WTC11 (cell line): ENCODE results near the gene C19orf25. TPM values are rescaled to one million over a fixed set of nuclear protein-coding genes. Genes with fewer than 3 reads are reported as not detected.
A peak's percentile ranks its signal among the peaks of the same experiment; 100 is the strongest.

Experiments used
- ATAC-seq: fragments of 200-7000 bp; cut with Tn5 transposase; 2 replicates; pipeline ENCODE4 v1.10.0; 2021; ENCODE audit warnings: mild to moderate bottlenecking, moderate library complexity
- CTCF ChIA-PET: fragments of 300-600 bp; sonication (Branson Sonifier 250); formaldehyde crosslinking; loops from one replicate; lab custom pipeline; 2021; ENCODE audit warnings: antibody characterized with exemption; lab: Charles Lee
- POLR2A ChIA-PET: fragments of 350-600 bp; sonication (Branson Sonifier 250); formaldehyde crosslinking; loops from one replicate; lab custom pipeline; 2021; ENCODE audit warnings: antibody characterized with exemption; lab: Charles Lee
- DNase-seq: peaks from one replicate; pipeline ENCODE4 v3.0.0; 2021; ENCODE audit warnings: low spot score
- H3K27ac Mint-ChIP-seq: 2 replicates; pipeline ENCODE4 v1.8.0; 2021; ENCODE audit warnings: mixed read lengths
- H3K27me3 Mint-ChIP-seq: 2 replicates; pipeline ENCODE4 v1.8.0; 2021; ENCODE audit warnings: low read depth, mild to moderate bottlenecking, moderate library complexity, mixed read lengths
- H3K36me3 Mint-ChIP-seq: 2 replicates; pipeline ENCODE4 v1.8.0; 2021; ENCODE audit warnings: mixed read lengths
- H3K4me1 Mint-ChIP-seq: 2 replicates; pipeline ENCODE4 v1.8.0; 2022; ENCODE audit warnings: mixed read lengths
- H3K4me3 Mint-ChIP-seq: 2 replicates; pipeline ENCODE4 v1.8.0; 2021; ENCODE audit warnings: mild to moderate bottlenecking, moderate library complexity, mixed read lengths
- H3K9me3 Mint-ChIP-seq: 2 replicates; pipeline ENCODE4 v1.8.0; 2021; ENCODE audit warnings: mixed read lengths
- CBFB ChIP-seq: sonication (generic); formaldehyde crosslinking; IDR thresholded peaks from 2 replicates; pipeline ENCODE4 v1.8.1; 2022; ENCODE audit warnings: mild to moderate bottlenecking, low read depth, missing genetic modification reagents
- ELF4 ChIP-seq: sonication (generic); formaldehyde crosslinking; IDR thresholded peaks from 2 replicates; pipeline ENCODE4 v1.8.1; 2022; ENCODE audit warnings: low read depth, mild to moderate bottlenecking, moderate library complexity, missing genetic modification reagents
- FOXK1 ChIP-seq: sonication (generic); formaldehyde crosslinking; IDR thresholded peaks from 2 replicates; pipeline ENCODE4 v1.8.0; 2022; ENCODE audit warnings: mild to moderate bottlenecking, moderate library complexity, missing genetic modification reagents
- FOXP1 ChIP-seq: sonication (generic); formaldehyde crosslinking; IDR thresholded peaks from 2 replicates; pipeline ENCODE4 v1.8.0; 2022; ENCODE audit warnings: missing genetic modification reagents, mild to moderate bottlenecking, moderate library complexity, borderline replicate concordance
- MYBL2 ChIP-seq: sonication (generic); formaldehyde crosslinking; IDR thresholded peaks from 2 replicates; pipeline ENCODE4 v1.8.1; 2023; ENCODE audit warnings: mild to moderate bottlenecking, moderate library complexity, missing genetic modification reagents
- NFYB ChIP-seq: sonication (generic); formaldehyde crosslinking; conservative IDR thresholded peaks from 2 replicates; pipeline ENCODE4 v1.8.0; 2022; ENCODE audit warnings: low read depth, missing genetic modification reagents
- NR2C2 ChIP-seq: sonication (generic); formaldehyde crosslinking; IDR thresholded peaks from 2 replicates; pipeline ENCODE4 v1.8.0; 2022; ENCODE audit warnings: mild to moderate bottlenecking, missing genetic modification reagents
- OVOL2 ChIP-seq: fragments of 250-450 bp; sonication (Bioruptor Pico); IDR thresholded peaks from 2 replicates; pipeline ENCODE4 v1.9.0; 2021; ENCODE audit warnings: mild to moderate bottlenecking, borderline replicate concordance
- PRRX2 ChIP-seq: fragments of 250-450 bp; sonication (Bioruptor Pico); IDR thresholded peaks from 2 replicates; pipeline ENCODE4 v1.8.0; 2021; ENCODE audit warnings: mild to moderate bottlenecking
- SP1 ChIP-seq: sonication (generic); formaldehyde crosslinking; conservative IDR thresholded peaks from 2 replicates; pipeline ENCODE4 v1.8.1; 2022; ENCODE audit warnings: missing genetic modification reagents
- ZNF416 ChIP-seq: fragments of 250-450 bp; sonication (Bioruptor Pico); IDR thresholded peaks from 2 replicates; pipeline ENCODE4 v1.9.0; 2021; ENCODE audit warnings: mild to moderate bottlenecking, inconsistent platforms
- total RNA-seq: library from RNA; stranded (reverse); gene quantifications from 3 replicates; pipeline ENCODE4 v1.2.3, GENCODE V29; 2021
- TF ChIP-seq, protein P1 (sequence below): sonication (generic); formaldehyde crosslinking; IDR thresholded peaks from 2 replicates; pipeline ENCODE4 v1.8.0; 2023; ENCODE audit warnings: mild to moderate bottlenecking, missing genetic modification reagents
- TF ChIP-seq, protein P2 (sequence below): sonication (generic); formaldehyde crosslinking; IDR thresholded peaks from 2 replicates; pipeline ENCODE4 v1.8.0; 2023; ENCODE audit warnings: missing genetic modification reagents, mild to moderate bottlenecking, borderline replicate concordance
- TF ChIP-seq, protein P3 (sequence below): sonication (generic); formaldehyde crosslinking; IDR thresholded peaks from 2 replicates; pipeline ENCODE4 v1.8.0; 2022; ENCODE audit warnings: mild to moderate bottlenecking, missing genetic modification reagents
- TF ChIP-seq, protein P4 (sequence below): fragments of 250-450 bp; sonication (Bioruptor Pico); IDR thresholded peaks from 2 replicates; pipeline ENCODE4 v1.8.0; 2021; ENCODE audit warnings: mild to moderate bottlenecking
- TF ChIP-seq, protein P5 (sequence below): sonication (generic); formaldehyde crosslinking; IDR thresholded peaks from 2 replicates; pipeline ENCODE4 v1.8.0; 2022; ENCODE audit warnings: missing genetic modification reagents
- TF ChIP-seq, protein P6 (sequence below): fragments of 250-450 bp; sonication (Bioruptor Pico); IDR thresholded peaks from 2 replicates; pipeline ENCODE4 v1.9.0; 2021; ENCODE audit warnings: mild to moderate bottlenecking

The C19orf25 gene
- total RNA-seq, 1 experiment from 2014 or later: 65.7 TPM

DNA sequence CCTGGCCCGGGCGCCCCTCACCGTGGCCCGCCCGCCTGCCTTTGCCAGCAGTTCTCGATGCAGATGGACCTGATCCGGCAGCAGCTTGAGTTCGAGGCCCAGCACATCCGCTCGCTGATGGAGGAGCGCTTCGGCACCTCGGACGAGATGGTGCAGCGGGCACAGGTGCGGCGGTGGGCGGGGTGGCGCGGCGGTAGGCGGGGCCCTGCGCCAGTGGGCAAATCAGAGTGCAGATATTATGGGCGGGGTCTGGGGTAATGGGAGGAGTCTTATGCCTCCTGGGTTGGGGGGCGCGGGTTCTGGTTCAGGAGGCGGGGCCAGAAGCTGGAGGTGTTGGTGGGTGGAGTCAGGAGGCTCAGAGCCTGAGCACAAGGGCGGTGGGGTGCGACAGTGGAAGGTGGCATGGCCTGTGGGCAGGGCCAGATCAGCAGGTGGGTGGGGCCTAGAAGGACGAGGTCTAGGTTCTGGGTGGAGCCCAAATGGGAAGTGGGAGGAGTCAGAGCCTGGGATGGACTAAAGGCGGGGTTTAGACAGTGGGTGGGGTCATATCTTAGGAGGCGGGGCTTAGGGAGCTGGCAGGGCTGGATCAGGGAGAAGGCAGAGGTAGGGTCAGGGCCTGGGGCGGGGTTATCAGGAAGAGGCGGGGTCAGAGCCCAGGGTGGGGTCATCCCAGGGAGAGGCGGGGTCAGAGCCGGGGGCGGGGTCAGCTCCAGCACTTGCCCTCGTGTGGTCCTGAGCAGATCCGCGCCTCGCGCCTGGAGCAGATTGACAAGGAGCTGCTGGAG, 23.5 kb downstream of the C19orf25 start:
- ChIA-PET POLR2A (interaction anchor here (0.6 to 2.2 kb wide), 12 partner anchors 9 to 211 kb away, joined by 3 to 10 read pairs (median 3); partner anchors contain the start of genes PCSK4 and REEP6), CTCF (interaction anchor here (0.5 to 5.2 kb wide), 27 partner anchors 9 to 702 kb away, joined by 3 to 76 read pairs (median 4); partner anchors contain the start of gene REEP6)
- H3K4me3 Mint-ChIP-seq: peak overlapping the region; percentile 47
- no peaks in the 10 kb centered on the region for H3K36me3 Mint-ChIP-seq
- no peak overlapping the region for H3K27ac Mint-ChIP-seq
- H3K27me3 Mint-ChIP-seq: peaks cover 55% of the 10 kb centered on the region
- H3K4me1 Mint-ChIP-seq: peaks cover 6% of the 10 kb centered on the region; the same call in 1 of the 2 replicates
- no peaks in the 10 kb centered on the region for H3K9me3 Mint-ChIP-seq
- TF ChIP-seq FOXK1 (CRISPR knock-in tag): 0 out of 2 replicates have a peak, but pooled peaks have one; percentile 28
- TF ChIP-seq, protein P1, sequence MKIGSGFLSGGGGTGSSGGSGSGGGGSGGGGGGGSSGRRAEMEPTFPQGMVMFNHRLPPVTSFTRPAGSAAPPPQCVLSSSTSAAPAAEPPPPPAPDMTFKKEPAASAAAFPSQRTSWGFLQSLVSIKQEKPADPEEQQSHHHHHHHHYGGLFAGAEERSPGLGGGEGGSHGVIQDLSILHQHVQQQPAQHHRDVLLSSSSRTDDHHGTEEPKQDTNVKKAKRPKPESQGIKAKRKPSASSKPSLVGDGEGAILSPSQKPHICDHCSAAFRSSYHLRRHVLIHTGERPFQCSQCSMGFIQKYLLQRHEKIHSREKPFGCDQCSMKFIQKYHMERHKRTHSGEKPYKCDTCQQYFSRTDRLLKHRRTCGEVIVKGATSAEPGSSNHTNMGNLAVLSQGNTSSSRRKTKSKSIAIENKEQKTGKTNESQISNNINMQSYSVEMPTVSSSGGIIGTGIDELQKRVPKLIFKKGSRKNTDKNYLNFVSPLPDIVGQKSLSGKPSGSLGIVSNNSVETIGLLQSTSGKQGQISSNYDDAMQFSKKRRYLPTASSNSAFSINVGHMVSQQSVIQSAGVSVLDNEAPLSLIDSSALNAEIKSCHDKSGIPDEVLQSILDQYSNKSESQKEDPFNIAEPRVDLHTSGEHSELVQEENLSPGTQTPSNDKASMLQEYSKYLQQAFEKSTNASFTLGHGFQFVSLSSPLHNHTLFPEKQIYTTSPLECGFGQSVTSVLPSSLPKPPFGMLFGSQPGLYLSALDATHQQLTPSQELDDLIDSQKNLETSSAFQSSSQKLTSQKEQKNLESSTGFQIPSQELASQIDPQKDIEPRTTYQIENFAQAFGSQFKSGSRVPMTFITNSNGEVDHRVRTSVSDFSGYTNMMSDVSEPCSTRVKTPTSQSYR (CRISPR knock-in tag): no peak
- TF ChIP-seq, protein P2, sequence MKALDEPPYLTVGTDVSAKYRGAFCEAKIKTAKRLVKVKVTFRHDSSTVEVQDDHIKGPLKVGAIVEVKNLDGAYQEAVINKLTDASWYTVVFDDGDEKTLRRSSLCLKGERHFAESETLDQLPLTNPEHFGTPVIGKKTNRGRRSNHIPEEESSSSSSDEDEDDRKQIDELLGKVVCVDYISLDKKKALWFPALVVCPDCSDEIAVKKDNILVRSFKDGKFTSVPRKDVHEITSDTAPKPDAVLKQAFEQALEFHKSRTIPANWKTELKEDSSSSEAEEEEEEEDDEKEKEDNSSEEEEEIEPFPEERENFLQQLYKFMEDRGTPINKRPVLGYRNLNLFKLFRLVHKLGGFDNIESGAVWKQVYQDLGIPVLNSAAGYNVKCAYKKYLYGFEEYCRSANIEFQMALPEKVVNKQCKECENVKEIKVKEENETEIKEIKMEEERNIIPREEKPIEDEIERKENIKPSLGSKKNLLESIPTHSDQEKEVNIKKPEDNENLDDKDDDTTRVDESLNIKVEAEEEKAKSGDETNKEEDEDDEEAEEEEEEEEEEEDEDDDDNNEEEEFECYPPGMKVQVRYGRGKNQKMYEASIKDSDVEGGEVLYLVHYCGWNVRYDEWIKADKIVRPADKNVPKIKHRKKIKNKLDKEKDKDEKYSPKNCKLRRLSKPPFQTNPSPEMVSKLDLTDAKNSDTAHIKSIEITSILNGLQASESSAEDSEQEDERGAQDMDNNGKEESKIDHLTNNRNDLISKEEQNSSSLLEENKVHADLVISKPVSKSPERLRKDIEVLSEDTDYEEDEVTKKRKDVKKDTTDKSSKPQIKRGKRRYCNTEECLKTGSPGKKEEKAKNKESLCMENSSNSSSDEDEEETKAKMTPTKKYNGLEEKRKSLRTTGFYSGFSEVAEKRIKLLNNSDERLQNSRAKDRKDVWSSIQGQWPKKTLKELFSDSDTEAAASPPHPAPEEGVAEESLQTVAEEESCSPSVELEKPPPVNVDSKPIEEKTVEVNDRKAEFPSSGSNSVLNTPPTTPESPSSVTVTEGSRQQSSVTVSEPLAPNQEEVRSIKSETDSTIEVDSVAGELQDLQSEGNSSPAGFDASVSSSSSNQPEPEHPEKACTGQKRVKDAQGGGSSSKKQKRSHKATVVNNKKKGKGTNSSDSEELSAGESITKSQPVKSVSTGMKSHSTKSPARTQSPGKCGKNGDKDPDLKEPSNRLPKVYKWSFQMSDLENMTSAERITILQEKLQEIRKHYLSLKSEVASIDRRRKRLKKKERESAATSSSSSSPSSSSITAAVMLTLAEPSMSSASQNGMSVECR: no peak
- no peak for TF ChIP-seq OVOL2 (CRISPR knock-in tag)
- TF ChIP-seq, protein P3, sequence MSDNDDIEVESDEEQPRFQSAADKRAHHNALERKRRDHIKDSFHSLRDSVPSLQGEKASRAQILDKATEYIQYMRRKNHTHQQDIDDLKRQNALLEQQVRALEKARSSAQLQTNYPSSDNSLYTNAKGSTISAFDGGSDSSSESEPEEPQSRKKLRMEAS (CRISPR knock-in tag): peak; percentile 38; the same call in 1 of the 2 replicates
- no peak for TF ChIP-seq PRRX2 (CRISPR knock-in tag)
- TF ChIP-seq ELF4 (CRISPR knock-in tag): no peak
- no peak for TF ChIP-seq MYBL2 (CRISPR knock-in tag)
- no peak for TF ChIP-seq ZNF416 (CRISPR knock-in tag)
- TF ChIP-seq, protein P4, sequence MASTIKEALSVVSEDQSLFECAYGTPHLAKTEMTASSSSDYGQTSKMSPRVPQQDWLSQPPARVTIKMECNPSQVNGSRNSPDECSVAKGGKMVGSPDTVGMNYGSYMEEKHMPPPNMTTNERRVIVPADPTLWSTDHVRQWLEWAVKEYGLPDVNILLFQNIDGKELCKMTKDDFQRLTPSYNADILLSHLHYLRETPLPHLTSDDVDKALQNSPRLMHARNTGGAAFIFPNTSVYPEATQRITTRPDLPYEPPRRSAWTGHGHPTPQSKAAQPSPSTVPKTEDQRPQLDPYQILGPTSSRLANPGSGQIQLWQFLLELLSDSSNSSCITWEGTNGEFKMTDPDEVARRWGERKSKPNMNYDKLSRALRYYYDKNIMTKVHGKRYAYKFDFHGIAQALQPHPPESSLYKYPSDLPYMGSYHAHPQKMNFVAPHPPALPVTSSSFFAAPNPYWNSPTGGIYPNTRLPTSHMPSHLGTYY (CRISPR knock-in tag): no peak
- 0 out of 2 replicates have a peak, but pooled peaks have one; percentile 18 for TF ChIP-seq NFYB (CRISPR knock-in tag)
- no peak for TF ChIP-seq CBFB (CRISPR knock-in tag)
- peak; percentile 79 for TF ChIP-seq SP1
- TF ChIP-seq, protein P5, sequence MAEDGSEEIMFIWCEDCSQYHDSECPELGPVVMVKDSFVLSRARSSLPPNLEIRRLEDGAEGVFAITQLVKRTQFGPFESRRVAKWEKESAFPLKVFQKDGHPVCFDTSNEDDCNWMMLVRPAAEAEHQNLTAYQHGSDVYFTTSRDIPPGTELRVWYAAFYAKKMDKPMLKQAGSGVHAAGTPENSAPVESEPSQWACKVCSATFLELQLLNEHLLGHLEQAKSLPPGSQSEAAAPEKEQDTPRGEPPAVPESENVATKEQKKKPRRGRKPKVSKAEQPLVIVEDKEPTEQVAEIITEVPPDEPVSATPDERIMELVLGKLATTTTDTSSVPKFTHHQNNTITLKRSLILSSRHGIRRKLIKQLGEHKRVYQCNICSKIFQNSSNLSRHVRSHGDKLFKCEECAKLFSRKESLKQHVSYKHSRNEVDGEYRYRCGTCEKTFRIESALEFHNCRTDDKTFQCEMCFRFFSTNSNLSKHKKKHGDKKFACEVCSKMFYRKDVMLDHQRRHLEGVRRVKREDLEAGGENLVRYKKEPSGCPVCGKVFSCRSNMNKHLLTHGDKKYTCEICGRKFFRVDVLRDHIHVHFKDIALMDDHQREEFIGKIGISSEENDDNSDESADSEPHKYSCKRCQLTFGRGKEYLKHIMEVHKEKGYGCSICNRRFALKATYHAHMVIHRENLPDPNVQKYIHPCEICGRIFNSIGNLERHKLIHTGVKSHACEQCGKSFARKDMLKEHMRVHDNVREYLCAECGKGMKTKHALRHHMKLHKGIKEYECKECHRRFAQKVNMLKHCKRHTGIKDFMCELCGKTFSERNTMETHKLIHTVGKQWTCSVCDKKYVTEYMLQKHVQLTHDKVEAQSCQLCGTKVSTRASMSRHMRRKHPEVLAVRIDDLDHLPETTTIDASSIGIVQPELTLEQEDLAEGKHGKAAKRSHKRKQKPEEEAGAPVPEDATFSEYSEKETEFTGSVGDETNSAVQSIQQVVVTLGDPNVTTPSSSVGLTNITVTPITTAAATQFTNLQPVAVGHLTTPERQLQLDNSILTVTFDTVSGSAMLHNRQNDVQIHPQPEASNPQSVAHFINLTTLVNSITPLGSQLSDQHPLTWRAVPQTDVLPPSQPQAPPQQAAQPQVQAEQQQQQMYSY (CRISPR knock-in tag): no peak
- TF ChIP-seq, protein P6, sequence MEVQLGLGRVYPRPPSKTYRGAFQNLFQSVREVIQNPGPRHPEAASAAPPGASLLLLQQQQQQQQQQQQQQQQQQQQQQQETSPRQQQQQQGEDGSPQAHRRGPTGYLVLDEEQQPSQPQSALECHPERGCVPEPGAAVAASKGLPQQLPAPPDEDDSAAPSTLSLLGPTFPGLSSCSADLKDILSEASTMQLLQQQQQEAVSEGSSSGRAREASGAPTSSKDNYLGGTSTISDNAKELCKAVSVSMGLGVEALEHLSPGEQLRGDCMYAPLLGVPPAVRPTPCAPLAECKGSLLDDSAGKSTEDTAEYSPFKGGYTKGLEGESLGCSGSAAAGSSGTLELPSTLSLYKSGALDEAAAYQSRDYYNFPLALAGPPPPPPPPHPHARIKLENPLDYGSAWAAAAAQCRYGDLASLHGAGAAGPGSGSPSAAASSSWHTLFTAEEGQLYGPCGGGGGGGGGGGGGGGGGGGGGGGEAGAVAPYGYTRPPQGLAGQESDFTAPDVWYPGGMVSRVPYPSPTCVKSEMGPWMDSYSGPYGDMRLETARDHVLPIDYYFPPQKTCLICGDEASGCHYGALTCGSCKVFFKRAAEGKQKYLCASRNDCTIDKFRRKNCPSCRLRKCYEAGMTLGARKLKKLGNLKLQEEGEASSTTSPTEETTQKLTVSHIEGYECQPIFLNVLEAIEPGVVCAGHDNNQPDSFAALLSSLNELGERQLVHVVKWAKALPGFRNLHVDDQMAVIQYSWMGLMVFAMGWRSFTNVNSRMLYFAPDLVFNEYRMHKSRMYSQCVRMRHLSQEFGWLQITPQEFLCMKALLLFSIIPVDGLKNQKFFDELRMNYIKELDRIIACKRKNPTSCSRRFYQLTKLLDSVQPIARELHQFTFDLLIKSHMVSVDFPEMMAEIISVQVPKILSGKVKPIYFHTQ (CRISPR knock-in tag): no peak
- TF ChIP-seq NR2C2 (CRISPR knock-in tag): no peak
- TF ChIP-seq FOXP1 (CRISPR knock-in tag): peak; percentile 36; the same call in 1 of the 2 replicates
- DNase-seq (peak; percentile 99), ATAC-seq (peak; percentile 88)
